CMK (cell line): ENCODE results near the gene IL17B.
"Not testable (repeated sequence)": the region's sequence is repeated elsewhere in the genome, so short reads cannot be mapped to it uniquely, and the experiment has no call there.

ENCODE experiments used
- DNase-seq: peaks from one replicate; pipeline ENCODE4 v3.0.0-alpha.2; 2010; ENCODE audit warnings: low read depth

IL17B gene

DNA sequence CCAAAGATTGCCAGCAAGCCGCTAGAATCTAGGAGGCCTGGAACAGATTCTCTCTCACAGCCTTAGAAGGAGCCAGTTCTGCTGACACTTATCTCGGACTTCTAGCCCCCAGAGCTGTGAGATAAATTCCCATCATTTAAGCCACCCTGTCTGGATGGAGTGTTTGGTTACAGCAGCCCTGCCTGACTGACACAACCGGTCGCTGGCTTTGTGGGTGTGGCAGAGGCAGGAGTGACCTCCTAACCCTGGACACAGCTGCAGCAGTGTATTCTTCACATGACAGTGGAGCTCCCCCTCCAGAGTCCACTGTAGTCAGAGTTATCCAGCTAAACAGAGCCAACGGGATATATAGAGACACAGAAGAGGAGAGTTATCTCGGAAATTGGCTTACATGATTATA, 21.2 kb upstream of the IL17B start:
- no peak for DNase-seq

DNA sequence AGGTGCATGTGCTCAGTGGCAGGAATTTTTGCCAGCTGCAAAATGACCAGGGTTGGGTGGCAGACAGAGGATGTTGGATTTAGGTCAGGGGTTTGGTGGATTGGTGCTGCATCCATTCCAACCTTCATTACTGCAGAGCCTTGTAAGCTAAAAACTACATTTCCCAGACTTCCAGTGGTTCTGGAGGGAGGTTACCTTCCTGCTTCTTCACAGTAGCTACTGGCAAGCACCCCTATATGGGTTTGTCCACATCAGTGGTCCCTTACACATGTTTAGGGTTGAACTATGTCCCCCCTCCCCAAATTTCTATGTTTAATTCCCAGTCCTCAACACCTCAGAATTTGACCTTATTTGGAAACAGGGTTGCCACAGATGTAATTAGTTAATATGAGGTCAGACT, 20.7 kb upstream of the IL17B start:
- DNase-seq, result no peak

DNA sequence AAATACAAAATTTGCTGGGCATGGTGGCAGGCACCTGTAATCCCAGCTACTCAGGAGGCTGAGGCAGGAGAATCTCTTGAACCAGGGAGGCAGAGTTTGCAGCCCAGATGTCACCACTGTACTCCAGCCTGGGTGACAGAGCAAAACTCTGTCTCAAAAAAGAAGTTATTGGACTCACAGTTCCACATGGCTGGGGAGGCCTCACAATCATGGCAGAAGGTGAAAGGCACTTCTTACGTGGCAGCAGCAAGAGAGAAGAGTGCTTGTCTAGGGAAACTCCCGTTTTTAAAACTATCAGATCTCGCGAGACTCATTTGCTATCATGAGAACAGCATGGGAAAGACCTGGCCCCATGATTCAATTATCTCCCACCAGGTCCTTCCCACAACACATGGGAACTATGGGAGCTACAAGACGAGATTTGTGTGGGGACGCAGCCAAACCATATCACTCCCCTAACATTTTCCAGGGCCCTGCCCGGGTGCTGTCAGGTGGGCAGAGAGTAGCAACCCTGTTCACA, 19.7 kb upstream of the IL17B start:
- not testable (repeated sequence) for DNase-seq

DNA sequence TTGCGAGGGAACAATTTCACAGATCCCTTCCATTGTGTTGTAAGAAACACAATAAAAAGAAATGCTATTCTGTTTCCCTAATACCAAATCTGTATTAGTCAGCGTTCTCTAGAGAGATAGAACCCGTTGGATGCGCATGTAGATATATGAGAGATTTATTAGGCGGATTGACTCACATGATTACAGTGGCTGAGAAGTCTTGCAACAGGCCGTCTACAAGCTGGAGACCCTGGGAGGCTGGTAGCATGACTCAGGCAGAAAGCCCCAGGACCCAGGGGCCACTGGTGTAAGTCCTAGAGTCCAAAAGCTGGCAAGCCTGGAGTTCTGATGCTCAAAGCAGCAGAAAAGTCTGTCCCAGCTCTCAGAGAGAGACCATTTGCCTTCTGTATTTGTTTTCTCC, 18.4 kb upstream of the IL17B start:
- no peak for DNase-seq

DNA sequence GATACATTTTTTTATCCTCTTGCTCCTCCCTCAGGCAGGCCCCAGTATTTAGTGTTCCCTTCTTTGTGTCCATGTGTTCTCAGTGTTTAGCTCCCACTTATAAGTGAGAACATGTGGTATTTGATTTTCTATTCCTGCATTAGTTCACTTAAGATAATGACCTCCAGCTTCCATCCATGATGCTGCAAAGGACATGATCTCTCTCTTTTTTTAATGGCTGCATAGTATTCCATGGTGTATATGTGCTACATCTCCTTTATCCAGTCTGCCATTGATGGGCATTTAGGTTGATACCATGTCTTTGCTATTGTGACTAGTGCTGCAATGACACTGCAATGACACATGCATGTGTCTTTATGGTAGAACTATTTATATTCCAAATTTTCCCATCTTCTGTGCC, 15.9 kb upstream of the IL17B start:
- not testable (repeated sequence) for DNase-seq

DNA sequence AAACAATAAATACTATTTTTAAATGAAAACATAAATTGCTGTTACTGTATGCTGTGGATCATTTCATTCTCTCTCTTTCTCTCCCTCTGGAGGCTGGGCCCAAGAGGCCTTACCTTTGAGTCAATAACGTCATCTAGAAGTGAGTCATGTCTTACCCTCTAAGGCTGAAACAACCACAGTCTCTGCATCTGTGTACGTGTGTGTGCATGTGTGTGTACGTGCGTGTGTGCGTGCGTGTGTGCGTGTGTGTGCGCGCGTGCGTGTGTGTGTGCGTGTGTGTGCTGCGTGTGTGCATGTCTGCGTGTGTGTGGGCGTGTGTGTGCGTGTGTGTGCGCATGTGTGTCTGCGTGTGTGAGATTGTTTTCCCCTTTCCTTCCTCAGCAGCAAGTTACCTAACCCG, 13.6 kb upstream of the IL17B start:
- no peak for DNase-seq

DNA sequence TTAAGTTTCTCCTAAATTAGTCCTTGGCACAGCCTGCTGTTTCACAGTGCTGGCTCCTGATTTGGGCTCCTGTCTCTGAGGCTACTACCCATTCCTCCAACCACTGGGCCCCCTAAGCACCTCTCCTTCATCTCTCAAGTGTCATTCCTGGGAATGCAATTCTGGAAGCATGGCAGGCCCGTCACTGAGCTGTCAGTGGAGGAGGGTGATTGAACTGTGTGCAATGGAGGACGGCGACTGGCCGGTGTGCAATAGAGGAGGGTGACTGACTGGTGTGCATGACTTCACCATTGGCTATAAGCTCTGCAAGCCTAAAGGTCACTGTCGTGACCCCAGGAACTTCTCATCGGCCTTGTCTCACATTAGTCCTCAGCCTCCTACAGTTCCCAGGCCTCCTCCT, 12.4 kb upstream of the IL17B start:
- no peak for DNase-seq

DNA sequence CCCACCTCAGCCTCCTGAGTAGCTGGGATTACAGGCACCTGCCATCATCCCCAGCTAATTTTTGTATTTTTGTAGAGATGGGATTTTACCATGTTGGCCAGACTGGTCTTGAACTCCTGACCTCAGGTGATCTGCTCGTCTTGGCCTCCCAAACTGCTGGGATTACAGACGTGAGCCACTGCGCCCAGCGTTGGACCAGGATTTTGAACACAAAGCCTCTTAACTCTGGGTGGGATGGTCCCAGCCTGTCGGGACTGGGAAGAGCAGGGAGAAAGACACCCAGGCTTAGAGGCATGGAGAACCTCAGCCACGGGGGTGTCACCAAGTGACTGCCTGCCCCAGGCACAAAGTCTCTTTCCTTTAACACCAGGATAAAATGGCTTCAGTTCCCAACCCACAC, 12.0 kb upstream of the IL17B start:
- DNase-seq, result not testable (repeated sequence)

DNA sequence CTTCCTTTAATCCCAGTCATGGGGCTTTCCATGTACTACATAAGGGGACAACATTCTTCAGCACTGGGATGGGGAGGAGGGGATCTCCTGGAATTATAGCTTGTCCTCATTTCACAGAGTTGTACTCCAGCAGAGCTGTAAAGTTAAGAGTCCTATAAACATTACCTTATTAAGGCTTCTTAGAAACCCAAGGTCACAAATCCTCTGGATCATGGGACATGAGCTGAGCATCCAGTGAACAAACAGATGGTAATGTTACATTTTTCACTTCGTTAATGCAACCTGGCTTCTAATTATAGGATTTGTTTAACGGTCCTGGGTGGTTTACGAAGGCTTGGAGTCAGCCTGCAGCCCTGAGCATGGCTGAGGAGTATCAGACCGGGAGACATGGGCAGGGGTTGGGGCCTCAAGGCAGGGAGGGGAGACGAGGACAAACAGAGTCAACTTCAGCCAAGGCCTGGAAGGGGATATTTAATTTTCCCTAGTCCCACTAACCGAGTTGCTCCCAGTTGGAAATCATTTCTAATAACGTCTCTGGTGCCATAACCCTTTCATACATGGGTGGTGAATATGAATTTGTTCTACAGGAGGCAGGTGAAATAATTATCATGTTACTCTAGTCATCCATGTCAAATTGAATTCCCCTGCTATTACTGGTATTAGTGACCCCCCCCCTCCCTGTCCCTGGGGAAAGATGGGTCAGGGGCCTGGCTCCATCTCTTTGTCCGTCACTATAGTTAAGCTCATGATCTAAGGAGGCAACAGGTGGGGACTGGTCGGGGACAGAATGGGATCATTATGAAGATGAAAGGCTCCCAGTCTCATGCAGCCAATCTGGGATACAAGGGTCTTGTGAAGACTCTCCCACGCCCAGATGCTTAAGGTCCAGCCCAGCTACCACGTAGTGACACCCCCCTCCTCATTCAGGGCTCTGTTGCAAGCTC, 10.7 kb upstream of the IL17B start:
- DNase-seq, result no peak

DNA sequence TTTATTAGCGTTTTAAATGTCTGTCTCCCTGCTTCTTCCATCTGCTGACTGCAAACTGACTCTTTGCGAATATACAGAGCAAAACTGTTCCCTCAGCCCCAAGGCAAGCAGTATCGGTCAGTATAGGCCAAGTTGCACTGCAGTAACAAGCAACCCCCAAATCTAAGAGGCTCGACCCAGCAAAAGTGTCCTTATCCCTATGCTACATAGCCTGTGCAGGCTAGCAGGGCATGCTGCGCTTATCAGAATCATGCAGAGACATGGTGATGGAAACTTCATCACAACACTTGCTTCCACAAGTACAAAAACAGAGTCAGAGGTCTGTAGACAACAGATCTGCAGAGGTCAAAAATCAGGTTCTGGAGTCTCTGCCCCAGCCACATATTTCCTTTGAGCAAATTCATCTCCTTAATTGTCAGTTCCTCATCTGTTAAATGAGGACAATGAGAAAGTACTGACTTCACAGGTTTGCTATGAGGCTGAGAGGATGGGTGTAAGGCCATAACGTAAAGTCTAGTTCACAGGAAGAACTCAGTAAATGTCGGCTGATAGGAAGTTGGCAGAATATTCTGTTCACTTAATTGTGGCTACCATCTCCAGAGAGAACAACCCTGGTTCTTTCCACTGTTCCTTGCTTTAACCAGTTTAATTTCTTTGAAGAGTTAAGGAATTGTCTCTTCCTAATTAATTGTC, 9.6 kb upstream of the IL17B start:
- DNase-seq, result no peak

DNA sequence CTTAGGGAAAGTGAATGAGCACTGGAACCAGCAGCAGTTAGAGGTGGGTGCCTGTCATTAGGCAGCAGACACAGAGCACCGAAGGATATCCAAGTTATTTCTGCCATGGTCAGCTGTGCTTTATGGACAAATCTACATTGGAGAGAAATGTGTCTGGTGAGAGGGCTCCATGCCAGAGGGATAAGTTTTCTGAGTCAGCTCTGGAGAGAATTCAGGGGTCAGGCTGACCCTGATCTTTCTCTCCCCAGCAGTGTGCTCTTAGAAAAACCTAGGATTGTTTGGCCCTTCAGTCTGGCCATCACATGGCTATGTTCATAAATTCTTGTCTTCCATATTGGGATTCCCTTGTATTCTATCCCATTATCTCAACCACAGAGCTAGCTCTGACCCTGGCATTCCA, 8.9 kb upstream of the IL17B start:
- DNase-seq, result no peak

DNA sequence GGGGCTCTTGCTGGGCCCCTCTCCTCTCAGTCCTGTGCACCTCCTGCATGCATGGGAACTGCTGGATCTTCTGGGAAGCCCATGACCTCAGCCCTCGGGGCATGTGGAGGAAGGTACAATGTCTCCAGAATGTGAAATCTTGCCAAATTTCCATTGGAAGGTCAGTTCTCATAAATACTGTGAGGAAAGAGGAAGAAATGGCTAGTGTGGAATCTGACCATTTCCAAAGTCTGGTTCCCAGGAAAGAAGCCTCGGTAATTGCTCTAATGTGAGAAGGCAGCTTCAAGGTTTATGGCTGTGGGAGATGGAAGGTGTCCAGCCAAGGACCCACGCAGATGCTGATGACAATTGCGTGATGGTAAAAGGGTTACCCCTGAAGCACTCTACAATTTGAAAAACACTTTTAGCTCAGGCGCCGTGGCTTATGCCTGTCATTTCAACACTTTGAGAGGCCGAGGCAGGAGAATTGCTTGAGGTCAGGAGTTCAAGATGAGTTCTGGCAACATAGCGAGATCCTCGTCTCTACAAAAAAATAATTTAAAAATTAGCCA, 8.1 kb upstream of the IL17B start:
- DNase-seq, result no peak

DNA sequence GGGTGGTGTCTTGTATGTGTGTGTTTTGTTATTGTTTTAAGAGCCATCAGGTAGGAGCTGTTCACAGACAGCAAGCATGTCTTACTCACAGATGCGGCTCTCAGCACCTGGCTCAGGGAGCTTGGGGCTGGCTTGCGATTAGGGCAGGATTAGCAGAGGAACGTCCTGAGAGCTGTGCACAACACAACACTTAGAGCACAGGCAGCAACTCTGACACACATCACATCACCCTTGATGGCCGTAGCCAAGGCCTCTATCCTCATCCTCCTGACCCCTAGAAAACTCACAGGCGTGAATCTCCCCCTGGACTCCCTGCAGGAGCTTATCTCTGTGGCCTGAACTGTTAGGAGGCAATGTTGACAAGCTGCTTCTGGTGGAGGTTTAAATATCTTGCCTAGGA, 7.1 kb upstream of the IL17B start:
- no peak for DNase-seq

DNA sequence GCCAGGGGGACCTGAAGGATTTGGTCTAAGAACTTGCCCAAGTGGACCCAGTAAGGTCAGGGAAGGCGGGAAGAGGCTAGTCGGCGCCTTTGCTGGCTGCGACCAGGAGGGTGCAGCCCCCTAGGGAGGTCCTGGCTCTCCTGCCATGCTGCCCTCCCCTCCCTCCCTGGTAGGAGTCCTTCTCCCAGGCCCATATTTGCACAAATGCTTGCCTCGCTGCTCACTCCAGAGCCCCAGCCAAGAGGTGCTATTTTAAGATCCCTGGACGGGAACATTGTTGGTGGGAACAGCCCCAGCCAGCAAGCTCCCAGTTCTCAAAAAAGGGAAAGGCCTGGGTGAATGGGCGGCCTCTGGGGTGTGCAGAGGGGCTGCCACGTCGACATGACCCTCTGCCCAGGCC, 4.3 kb upstream of the IL17B start:
- no peak for DNase-seq

DNA sequence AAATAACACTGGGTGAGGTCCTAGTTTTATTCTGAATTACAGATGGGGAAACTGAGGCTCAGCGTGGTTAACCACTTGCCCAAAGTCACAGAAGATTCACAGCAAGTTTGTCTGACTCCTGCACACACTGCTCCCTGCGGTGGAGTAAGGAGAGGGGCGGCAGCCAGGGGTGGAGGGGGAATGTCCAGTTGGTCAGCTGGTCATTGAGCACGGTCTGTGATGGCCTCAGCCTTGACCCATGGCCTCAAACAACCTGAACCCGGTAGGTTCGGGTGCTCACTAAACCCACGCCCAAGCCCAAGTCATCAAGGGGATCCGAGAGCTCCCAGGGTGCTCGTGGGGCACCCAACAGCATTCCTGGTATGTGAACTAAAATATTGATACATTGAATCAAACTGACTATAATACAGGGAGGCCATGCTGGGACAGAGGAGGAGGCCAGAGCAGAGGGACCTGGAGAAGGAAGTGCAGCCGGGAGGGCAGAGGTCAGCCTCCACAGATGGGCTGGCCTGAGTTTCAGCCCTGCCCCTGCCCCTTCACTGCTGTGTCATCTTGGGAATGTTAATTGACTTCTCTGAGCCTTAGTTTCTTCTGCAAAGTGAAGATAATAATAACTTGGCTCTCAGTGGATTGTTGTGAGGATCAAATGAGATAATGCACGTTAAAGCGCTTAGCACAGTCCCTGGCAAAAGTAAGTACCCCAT, 3.6 kb upstream of the IL17B start:
- DNase-seq, result no peak

DNA sequence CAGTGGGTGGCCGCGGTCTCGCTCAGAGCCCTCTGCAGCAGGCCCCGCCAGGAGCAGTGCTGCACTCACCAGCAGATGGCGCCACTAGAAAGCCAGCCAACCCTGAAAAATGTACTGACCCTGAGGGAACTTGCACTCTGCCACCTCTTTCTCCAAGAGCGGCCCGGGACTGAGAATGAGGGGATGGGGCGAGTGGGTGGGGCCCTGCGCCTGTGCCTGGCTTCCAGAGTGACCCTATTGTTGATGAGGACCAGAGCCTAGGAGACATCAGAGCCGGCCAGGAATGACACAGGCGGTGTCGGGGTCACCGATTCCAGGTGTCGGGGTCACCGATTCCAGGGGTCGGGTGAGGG, 2.9 kb upstream of the IL17B start:
- peak; percentile 35 for DNase-seq

DNA sequence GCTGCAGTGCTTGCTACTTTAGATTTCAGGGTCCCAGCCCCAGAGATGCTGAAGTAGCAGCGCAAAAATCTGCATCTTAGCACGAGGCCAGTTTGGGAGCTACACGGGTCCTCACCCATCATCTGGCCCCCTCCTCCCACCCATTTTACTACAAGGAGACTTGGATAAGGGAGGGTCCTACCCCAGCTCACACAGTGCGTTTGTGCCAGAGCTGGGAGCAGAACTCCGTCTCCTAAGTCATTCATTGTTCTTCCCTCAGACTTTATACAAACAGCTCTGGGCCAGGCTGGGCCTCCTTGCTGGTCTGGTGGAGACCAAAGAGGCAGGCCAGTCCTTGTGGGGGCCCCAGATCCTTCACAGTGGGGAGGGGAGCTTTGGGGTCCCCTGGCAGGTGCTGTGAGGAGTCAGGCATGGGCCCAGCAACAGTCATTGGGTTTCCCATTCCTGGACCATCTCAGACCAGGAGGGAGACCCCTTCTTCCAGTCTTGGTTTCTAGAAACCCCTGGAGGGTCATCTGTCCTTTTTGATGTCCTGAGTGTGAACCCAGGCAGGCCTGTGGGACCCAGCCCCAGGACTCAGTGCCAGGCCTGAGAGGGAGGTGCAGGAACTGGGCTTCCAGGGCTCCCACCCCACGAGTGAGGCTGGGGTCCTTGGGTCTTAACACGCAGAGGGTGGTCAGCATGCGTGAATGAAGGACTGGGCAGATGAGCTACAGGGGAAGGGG, 2.3 kb upstream of the IL17B start:
- DNase-seq, result no peak

DNA sequence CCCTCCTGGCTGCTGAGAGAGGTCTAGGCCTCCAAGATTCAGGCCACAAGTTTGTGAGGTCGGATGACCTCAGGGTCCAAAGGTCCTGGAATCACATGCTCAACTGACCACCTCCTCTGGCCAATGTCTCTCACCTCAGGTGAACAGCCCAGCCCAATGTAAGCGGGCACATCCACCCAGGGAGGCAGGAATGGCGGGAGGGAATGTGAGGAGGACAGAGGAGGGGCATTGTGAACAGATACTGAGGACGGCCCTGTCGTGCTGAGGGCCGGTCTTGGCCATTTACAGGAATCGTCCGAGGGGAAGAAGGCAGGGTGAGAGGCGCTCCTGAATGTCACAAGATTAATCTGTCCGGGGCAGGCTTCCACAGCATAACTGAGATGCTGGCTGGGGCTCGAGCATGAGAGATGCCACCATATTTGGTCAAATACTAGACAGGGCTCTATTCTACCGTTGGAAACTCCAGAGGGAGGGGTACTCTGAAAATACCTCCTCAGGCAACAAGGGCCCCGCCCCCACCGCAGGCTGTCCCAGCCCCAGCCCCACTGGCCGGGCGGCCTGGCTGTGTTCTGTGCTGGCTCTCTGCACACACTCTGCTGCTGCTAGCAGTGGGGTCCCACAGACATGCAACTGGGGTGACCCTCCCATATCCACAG, 1.5 kb upstream of the IL17B start:
- no peak for DNase-seq

DNA sequence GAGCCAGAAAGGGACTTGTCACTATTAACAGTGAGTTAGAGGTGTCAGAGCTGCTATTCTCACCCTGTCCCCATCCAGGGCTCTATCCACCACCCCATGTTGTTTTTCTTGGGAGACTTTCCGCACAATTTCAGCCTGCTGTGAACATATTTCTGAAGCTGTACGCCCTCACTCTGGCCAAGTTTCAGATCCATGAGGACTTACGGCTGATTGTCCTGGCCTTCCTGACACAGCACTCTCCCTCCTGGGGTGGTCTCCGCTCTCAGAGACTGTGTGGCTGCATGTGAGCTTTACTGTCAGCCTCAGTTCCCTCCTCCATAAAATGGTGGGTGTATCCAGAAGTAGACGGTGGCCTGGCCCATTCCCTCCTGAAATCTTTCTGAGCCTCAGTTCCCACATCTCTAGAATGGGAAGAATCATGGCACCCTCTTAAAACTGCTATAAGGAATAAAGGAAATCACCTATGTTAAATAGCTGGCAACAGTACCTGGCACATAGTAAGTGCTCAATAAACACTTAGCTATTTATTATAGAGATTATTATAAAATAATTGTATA, 804 bp upstream of the IL17B start:
- no peak for DNase-seq

DNA sequence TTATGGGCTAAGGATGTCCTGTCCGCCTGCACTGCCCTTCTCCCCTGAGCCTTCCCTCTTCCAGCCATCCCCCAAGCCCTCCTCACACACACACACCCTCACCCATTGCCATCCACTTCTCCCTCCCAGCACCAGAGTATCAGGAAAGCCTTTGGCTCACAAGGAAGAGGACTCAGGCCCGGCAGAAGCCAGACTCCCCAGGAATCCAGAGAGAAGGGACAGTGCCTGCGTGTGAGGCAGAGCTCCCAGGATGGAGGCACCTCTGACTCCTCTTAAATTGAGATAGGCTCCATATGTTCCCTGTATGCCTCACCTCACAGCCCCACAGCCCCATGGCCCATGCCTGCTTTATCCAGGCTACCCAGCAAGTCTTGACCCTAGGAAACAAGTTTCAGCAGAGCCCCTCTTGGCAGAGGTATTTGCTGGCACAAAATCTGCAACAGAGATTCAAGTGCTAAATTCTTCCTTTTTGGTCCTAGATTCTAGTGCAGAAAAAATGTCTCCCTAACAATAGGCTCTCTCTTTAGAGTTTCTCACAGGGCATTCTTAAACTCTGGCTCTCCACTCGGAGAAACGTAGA, 761 bp downstream of the IL17B start:
- no peak for DNase-seq
